H1 (cell line): ENCODE measurements around the gene HOXB5. TPM values are rescaled to one million over a fixed set of nuclear protein-coding genes. Genes with fewer than 3 reads are reported as not detected.

Experiments used
- CTCF ChIA-PET: fragments of 300-600 bp; sonication (Branson Sonifier 250); formaldehyde crosslinking; loops from one replicate; lab custom pipeline; 2021; ENCODE audit not compliant: partially characterized antibody; lab: Charles Lee
- POLR2A ChIA-PET: fragments of 300-600 bp; sonication (Branson Sonifier 250); formaldehyde crosslinking; loops from one replicate; lab custom pipeline; 2021; ENCODE audit warnings: inconsistent platforms; ENCODE audit not compliant: partially characterized antibody; lab: Charles Lee
- DNase-seq, 2 experiments: peaks; one replicate each; pipeline versions ENCODE4 v3.0.0 to v3.0.0-alpha.2; 2010 to 2022; ENCODE audit warnings: low spot score in 2 of 2, low read depth in 1 of 2, mixed read lengths in 1 of 2
- FAIRE-seq: peaks from 2 replicates; lab custom pipeline; 2011; peaks lifted over from hg19 to GRCh38; lab: Jason Lieb, UNC
- H2AFZ ChIP-seq: 2 replicates; pipeline ENCODE4 v1.8.1; 2012; ENCODE audit warnings: low read length, inconsistent platforms
- H2AK5ac ChIP-seq: 2 replicates; pipeline ENCODE4 v1.6.1; 2013; ENCODE audit warnings: low read depth, low read length
- H2BK120ac ChIP-seq: replicated peaks from 2 replicates; pipeline ENCODE3; 2013; ENCODE audit warnings: low read depth, low read length, inconsistent platforms
- H2BK12ac ChIP-seq: 2 replicates; pipeline ENCODE4 v1.6.1; 2013; ENCODE audit warnings: low read depth, low read length
- H2BK15ac ChIP-seq: 2 replicates; pipeline ENCODE4 v1.6.1; 2013; ENCODE audit warnings: low read length
- H2BK20ac ChIP-seq: 2 replicates; pipeline ENCODE4 v1.6.1; 2013; ENCODE audit warnings: low read length
- H2BK5ac ChIP-seq: 2 replicates; pipeline ENCODE4 v1.6.1; 2013; ENCODE audit warnings: low read depth, low read length
- H3K14ac ChIP-seq: 2 replicates; pipeline ENCODE4 v1.6.1; 2013; ENCODE audit warnings: inconsistent platforms; ENCODE audit not compliant: insufficient read length
- H3K18ac ChIP-seq: 2 replicates; pipeline ENCODE4 v1.6.1; 2013; ENCODE audit warnings: low read length; ENCODE audit errors: extremely low read depth
- H3K23ac ChIP-seq: 2 replicates; pipeline ENCODE4 v1.6.1; 2013; ENCODE audit warnings: inconsistent platforms; ENCODE audit not compliant: insufficient read length
- H3K23me2 ChIP-seq: 2 replicates; pipeline ENCODE4 v1.6.1; 2013; ENCODE audit warnings: low read depth, low read length
- H3K27ac ChIP-seq: 2 replicates; pipeline ENCODE4 v1.6.1; 2011; ENCODE audit warnings: low read depth, low read length, inconsistent platforms
- H3K27me3 ChIP-seq, 4 experiments: replicated peaks in 1 of 4; 1 replicate in 1 of 4; 2 replicates in 3 of 4; pipeline versions ENCODE4 v1.6.1 to v1.8.1; 2011 to 2013; ENCODE audit warnings: low read length in 3 of 4, mild to moderate bottlenecking in 3 of 4, inconsistent platforms in 2 of 4, mixed read lengths in 2 of 4, moderate library complexity in 1 of 4; ENCODE audit not compliant: control insufficient read depth in 3 of 4, insufficient read depth in 3 of 4; ENCODE audit errors: extremely low read depth in 1 of 4
- H3K36me3 ChIP-seq, 4 experiments: 2 replicates each; pipeline versions ENCODE4 v1.6.1 to v1.8.1; 2011 to 2013; ENCODE audit warnings: mild to moderate bottlenecking in 4 of 4, low read length in 3 of 4, moderate library complexity in 2 of 4, control low read depth in 1 of 4, inconsistent platforms in 1 of 4; ENCODE audit not compliant: insufficient read depth in 4 of 4, control insufficient read depth in 2 of 4
- H3K4ac ChIP-seq: replicated peaks from 2 replicates; pipeline ENCODE3; 2013; ENCODE audit warnings: low read length, low read depth, mixed read lengths, inconsistent platforms; ENCODE audit not compliant: insufficient read length
- H3K4me1 ChIP-seq, 4 experiments: replicated peaks in 1 of 4; 1 replicate in 1 of 4; 2 replicates in 3 of 4; pipeline versions ENCODE4 v1.6.1 to v1.8.1; 2011 to 2013; ENCODE audit warnings: low read length in 3 of 4, inconsistent platforms in 2 of 4, mixed read lengths in 1 of 4; ENCODE audit not compliant: insufficient read depth in 4 of 4, control insufficient read depth in 3 of 4
- H3K4me2 ChIP-seq, 2 experiments: 2 replicates each; pipeline versions ENCODE4 v1.6.1 to v1.8.1; 2011 to 2013; ENCODE audit warnings: low read depth in 2 of 2, low read length in 2 of 2, control low read depth in 1 of 2, inconsistent platforms in 1 of 2, mild to moderate bottlenecking in 1 of 2; ENCODE audit not compliant: insufficient read depth in 1 of 2
- H3K4me3 ChIP-seq, 4 experiments: fragments of 200-600, 300-600 bp in 1 of 4; sonication (generic), shearing (Covaris generic), sonication (Bioruptor Twin) in 1 of 4; 2 replicates each; pipeline versions ENCODE4 v1.5.1 to v1.8.1; 2011 to 2016; ENCODE audit warnings: low read length in 4 of 4, low read depth in 3 of 4, control low read depth in 2 of 4, inconsistent platforms in 2 of 4, mild to moderate bottlenecking in 2 of 4, mixed read lengths in 1 of 4, moderate library complexity in 1 of 4; ENCODE audit not compliant: insufficient read depth in 2 of 4; ENCODE audit errors: extremely low read depth in 1 of 4
- H3K56ac ChIP-seq: replicated peaks from 2 replicates; pipeline ENCODE3; 2013; ENCODE audit warnings: low read depth, mild to moderate bottlenecking, mixed read lengths, low read length, inconsistent platforms; ENCODE audit not compliant: insufficient read length
- H3K79me1 ChIP-seq: 2 replicates; pipeline ENCODE4 v1.6.1; 2013; ENCODE audit warnings: low read depth, low read length, control low read depth
- H3K79me2 ChIP-seq, 2 experiments: 2 replicates each; pipeline versions ENCODE4 v1.6.1 to v1.8.1; 2012 to 2013; ENCODE audit warnings: low read length in 2 of 2, mild to moderate bottlenecking in 2 of 2, inconsistent platforms in 1 of 2; ENCODE audit not compliant: insufficient read depth in 2 of 2, control insufficient read depth in 1 of 2
- H3K9ac ChIP-seq, 4 experiments: replicated peaks in 1 of 4; 1 replicate in 1 of 4; 2 replicates in 3 of 4; pipeline versions ENCODE4 v1.6.1 to v1.8.1; 2011 to 2013; ENCODE audit warnings: low read depth in 3 of 4, low read length in 3 of 4, control low read depth in 2 of 4, mild to moderate bottlenecking in 2 of 4, moderate library complexity in 2 of 4, inconsistent platforms in 1 of 4; ENCODE audit errors: extremely low read depth in 1 of 4
- H3K9me3 ChIP-seq, 2 experiments: 2 replicates each; pipeline versions ENCODE4 v1.6.1 to v1.8.1; 2012 to 2013; ENCODE audit warnings: mild to moderate bottlenecking in 2 of 2, moderate library complexity in 2 of 2, control low read depth in 1 of 2, inconsistent platforms in 1 of 2, low read depth in 1 of 2, low read length in 1 of 2, mixed read lengths in 1 of 2; ENCODE audit not compliant: insufficient read depth in 2 of 2
- H4K20me1 ChIP-seq, 2 experiments: replicated peaks in 1 of 2; 2 replicates each; pipeline versions ENCODE3 to v1.8.1; 2011 to 2013; ENCODE audit warnings: inconsistent platforms in 2 of 2, low read length in 2 of 2, mild to moderate bottlenecking in 1 of 2; ENCODE audit not compliant: insufficient read depth in 2 of 2, control insufficient read depth in 1 of 2
- H4K5ac ChIP-seq: 2 replicates; pipeline ENCODE4 v1.6.1; 2013; ENCODE audit warnings: low read length, low read depth, mixed read lengths, inconsistent platforms; ENCODE audit not compliant: insufficient read length
- H4K8ac ChIP-seq: 2 replicates; pipeline ENCODE4 v1.8.0; 2013; ENCODE audit warnings: mild to moderate bottlenecking, moderate library complexity, low read length, inconsistent platforms; ENCODE audit not compliant: insufficient read depth; ENCODE audit errors: extremely low read depth
- H4K91ac ChIP-seq: replicated peaks from 2 replicates; pipeline ENCODE3; 2013; ENCODE audit warnings: low read length, mixed read lengths, inconsistent platforms; ENCODE audit not compliant: insufficient read length
- CBX8 ChIP-seq: fragments of 300-800, 300-1000 bp; sonication (generic); IDR thresholded peaks from 2 replicates; pipeline ENCODE4 v1.7.1; 2016; ENCODE audit warnings: low read depth, low read length, borderline replicate concordance
- EGR1 ChIP-seq: IDR thresholded peaks from 2 replicates; pipeline ENCODE4 v1.6.1; 2011; ENCODE audit warnings: low read depth, low read length, borderline replicate concordance
- EZH2 ChIP-seq: fragments of 200-600 bp; sonication (generic); IDR thresholded peaks from 2 replicates; pipeline ENCODE4 v1.7.1; 2012; ENCODE audit warnings: low read depth, mild to moderate bottlenecking, moderate library complexity, low read length, inconsistent platforms; ENCODE audit not compliant: severe bottlenecking
- RFX5 ChIP-seq: IDR thresholded peaks from 2 replicates; pipeline ENCODE4 v1.6.1; 2011; ENCODE audit warnings: low read depth, low read length, improper control_type of control experiment, borderline replicate concordance
- RNF2 ChIP-seq: fragments of 200-900, 300-1000 bp; sonication (generic); IDR thresholded peaks from 2 replicates; pipeline ENCODE4 v1.7.1; 2016; ENCODE audit warnings: borderline replicate concordance, low read depth, mild to moderate bottlenecking, antibody characterized with exemption, low read length; ENCODE audit not compliant: poor library complexity, severe bottlenecking; ENCODE audit errors: missing control alignments
- RXRA ChIP-seq: IDR thresholded peaks from 2 replicates; pipeline ENCODE4 v1.6.1; 2011; ENCODE audit warnings: low read depth, mild to moderate bottlenecking, low read length, moderate library complexity; ENCODE audit not compliant: insufficient read depth
- SAP30 ChIP-seq: fragments of 300-600 bp; sonication (generic); IDR thresholded peaks from 2 replicates; pipeline ENCODE4 v1.7.1; 2012; ENCODE audit warnings: low read length, moderate library complexity, mild to moderate bottlenecking, inconsistent platforms; ENCODE audit not compliant: insufficient read depth, insufficient replicate concordance
- SIX5 ChIP-seq: IDR thresholded peaks from 2 replicates; pipeline ENCODE4 v1.6.1; 2011; ENCODE audit warnings: mild to moderate bottlenecking, low read depth, low read length
- SP1 ChIP-seq: IDR thresholded peaks from 2 replicates; pipeline ENCODE4 v1.6.1; 2011; ENCODE audit warnings: low read depth, low read length
- TAF7 ChIP-seq: optimal IDR thresholded peaks from 2 replicates; pipeline ENCODE3; 2011; ENCODE audit warnings: low read depth, mild to moderate bottlenecking, inconsistent platforms, low read length, moderate library complexity, borderline replicate concordance
- WGBS, 2 experiments: shearing (Covaris generic) in 1 of 2; methylation state at CpG; one replicate each; pipeline versions ENCODE4 v1.1.6 to v1.1.7; 2013 to 2015; ENCODE audit warnings: low lambda C conversion rate in 2 of 2, mixed read lengths in 2 of 2, inconsistent platforms in 1 of 2, low coverage in 1 of 2, missing lambda C conversion rate in 1 of 2; ENCODE audit not compliant: insufficient replicate concordance in 2 of 2, insufficient coverage in 1 of 2, insufficient read length in 1 of 2; ENCODE audit errors: extremely low coverage in 1 of 2, missing lambda C conversion rate in 1 of 2; 5-methylcytosine and 5-hydroxymethylcytosine counted together
- polyA plus RNA-seq, 7 experiments: library from polyadenylated mRNA; depleted of rRNA in 3 of 7; stranded (reverse) in 5 of 7; unstranded in 2 of 7; fragments of >200 nt in 5 of 7; fragments of 200-250 nt in 2 of 7; gene quantifications; 1 replicate in 5 of 7; 2 replicates in 1 of 7; 4 replicates in 1 of 7; pipeline versions ENCODE4 v1.2.1 to v1.2.3, GENCODE V29; 2011 to 2013; ENCODE audit warnings: missing spikeins in 2 of 7, mixed read lengths in 2 of 7
- total RNA-seq: library from RNA; stranded (reverse); fragmentation: NEBNext Ultra II Directional; extraction: Animal tissue kit (Norgen Biotek cat#: 25700); gene quantifications from 2 replicates; pipeline ENCODE4 v1.2.1, GENCODE V29; 2021
- TF ChIP-seq, protein P1 (sequence below): IDR thresholded peaks from 2 replicates; pipeline ENCODE4 v1.6.1; 2011; ENCODE audit warnings: low read length, improper control_type of control experiment

Gene HOXB5
- total and polyA plus RNA-seq, 2 of the 8 experiments (the other 6 are each of a cell fraction or from before 2014, with no cell fraction given), result not detected

DNA sequence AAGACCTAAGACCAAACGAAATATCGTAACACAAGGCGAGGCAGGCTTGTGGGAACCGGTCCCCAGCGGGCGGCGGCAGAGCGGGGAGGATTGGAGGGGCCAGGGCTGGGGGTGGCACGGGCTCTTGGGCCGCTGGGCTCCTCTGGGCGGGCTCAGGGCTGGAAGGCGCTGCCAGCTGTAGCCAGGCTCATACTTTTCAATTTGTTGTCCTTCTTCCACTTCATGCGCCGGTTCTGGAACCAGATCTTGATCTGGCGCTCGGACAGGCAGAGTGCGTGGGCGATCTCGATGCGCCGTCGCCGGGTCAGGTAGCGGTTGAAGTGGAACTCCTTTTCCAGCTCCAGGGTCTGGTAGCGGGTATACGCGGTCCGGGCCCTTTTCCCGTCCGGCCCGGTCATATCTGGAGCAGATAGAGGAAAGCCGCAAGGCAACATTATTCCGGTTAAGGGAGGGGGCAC, 1.5 kb downstream of the HOXB5 start:
- H3K79me2 ChIP-seq, result no peaks in the 10 kb centered on the region
- no peak overlapping the region for H2AFZ ChIP-seq
- H4K8ac ChIP-seq, result no peak overlapping the region
- H3K4me2 ChIP-seq, result no peak overlapping the region
- ChIA-PET POLR2A (interaction anchor here (1.3 kb wide), 1 partner anchor 259 kb away, joined by 3 read pairs; no protein-coding TSS in a partner anchor), CTCF (interaction anchor here (0.9 to 7.0 kb wide), 17 partner anchors 23 to 364 kb away, joined by 3 to 53 read pairs (median 8); partner anchors contain the start of gene HOXB9)
- H3K18ac ChIP-seq, result no peak overlapping the region
- no peak overlapping the region for H4K91ac ChIP-seq
- H3K14ac ChIP-seq, result no peak overlapping the region
- H3K36me3 ChIP-seq, result peaks cover 0 to 3% (median 0%) of the 10 kb centered on the region in 4 experiments; a peak in 1 of 8 replicates
- no peak overlapping the region for H3K23ac ChIP-seq
- no peaks in the 10 kb centered on the region; a peak in 1 of 4 replicates for H3K9me3 ChIP-seq
- DNase-seq (no peak), FAIRE-seq (no peak)
- no peak overlapping the region for H3K27ac ChIP-seq
- no peak overlapping the region for H2BK15ac ChIP-seq
- H3K4me1 ChIP-seq, result peaks cover 0 to 11% (median 3%) of the 10 kb centered on the region in 4 experiments; a peak in 5 of 7 replicates
- H3K23me2 ChIP-seq, result no peaks in the 10 kb centered on the region; the same call in 1 of the 2 replicates
- H2BK20ac ChIP-seq, result no peak overlapping the region
- no peak overlapping the region for H3K9ac ChIP-seq
- H3K79me1 ChIP-seq, result no peaks in the 10 kb centered on the region
- H3K27me3 ChIP-seq, result peaks cover 95 to 100% (median 99%) of the 10 kb centered on the region in 4 experiments
- no peak overlapping the region for H4K5ac ChIP-seq
- H3K4ac ChIP-seq, result no peak overlapping the region
- H2BK5ac ChIP-seq, result no peak overlapping the region
- peaks cover 31 to 40% of the 10 kb centered on the region in 2 experiments for H4K20me1 ChIP-seq
- no peak overlapping the region for H3K56ac ChIP-seq
- 13% methylated on average over 31 of the region's 33 CpGs; no CpG with 5 or more reads in 1 of the 2 experiments for WGBS, 2 experiments
- no peak overlapping the region for H2AK5ac ChIP-seq
- H2BK120ac ChIP-seq, result no peak overlapping the region
- no peak overlapping the region for H3K4me3 ChIP-seq
- H2BK12ac ChIP-seq, result no peak overlapping the region
- 0 out of 2 replicates have a peak, but pooled peaks have one; percentile 62 for TF ChIP-seq EGR1
- TF ChIP-seq SAP30, result no peak
- TF ChIP-seq RNF2, result peak; percentile 86
- TF ChIP-seq EZH2, result peak; percentile 32
- no peak for TF ChIP-seq TAF7
- TF ChIP-seq SP1, result no peak
- TF ChIP-seq SIX5, result no peak
- no peak for TF ChIP-seq RXRA
- no peak for TF ChIP-seq CBX8
- TF ChIP-seq RFX5, result no peak
- TF ChIP-seq, protein P1, sequence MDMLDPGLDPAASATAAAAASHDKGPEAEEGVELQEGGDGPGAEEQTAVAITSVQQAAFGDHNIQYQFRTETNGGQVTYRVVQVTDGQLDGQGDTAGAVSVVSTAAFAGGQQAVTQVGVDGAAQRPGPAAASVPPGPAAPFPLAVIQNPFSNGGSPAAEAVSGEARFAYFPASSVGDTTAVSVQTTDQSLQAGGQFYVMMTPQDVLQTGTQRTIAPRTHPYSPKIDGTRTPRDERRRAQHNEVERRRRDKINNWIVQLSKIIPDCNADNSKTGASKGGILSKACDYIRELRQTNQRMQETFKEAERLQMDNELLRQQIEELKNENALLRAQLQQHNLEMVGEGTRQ, result no peak
